GM18502 (cell line): ENCODE results near the gene SEPTIN2.
A peak's percentile ranks its signal among the peaks of the same experiment; 100 is the strongest.
"Not testable (repeated sequence)": the region's sequence is repeated elsewhere in the genome, so short reads cannot be mapped to it uniquely, and the experiment has no call there.

ENCODE experiments used
- ATAC-seq: cut with Tn5 transposase; IDR thresholded peaks from one replicate; pipeline ENCODE4 v1.9.1; 2021; ENCODE audit warnings: mild to moderate bottlenecking; ENCODE audit not compliant: unreplicated experiment, poor library complexity

Gene SEPTIN2

DNA sequence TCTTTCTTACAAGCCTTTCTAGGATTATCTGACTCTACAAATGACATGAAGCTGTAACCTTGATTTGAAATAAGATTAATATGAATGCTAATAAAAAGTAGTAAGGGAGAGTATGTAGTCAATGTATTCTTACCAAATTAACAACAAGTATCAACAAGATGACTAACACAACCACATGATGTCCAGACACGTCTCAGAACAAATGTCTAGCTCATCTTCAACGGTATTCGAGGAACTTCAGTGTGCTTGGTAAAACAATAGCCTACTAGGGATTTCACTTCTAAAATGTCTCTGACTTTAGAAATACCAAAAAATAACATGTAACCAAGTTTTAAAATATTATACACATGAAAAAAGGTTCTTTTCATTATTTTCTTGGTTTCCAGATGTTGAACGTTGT, 3.6 kb upstream of the SEPTIN2 start:
- ATAC-seq = no peak

DNA sequence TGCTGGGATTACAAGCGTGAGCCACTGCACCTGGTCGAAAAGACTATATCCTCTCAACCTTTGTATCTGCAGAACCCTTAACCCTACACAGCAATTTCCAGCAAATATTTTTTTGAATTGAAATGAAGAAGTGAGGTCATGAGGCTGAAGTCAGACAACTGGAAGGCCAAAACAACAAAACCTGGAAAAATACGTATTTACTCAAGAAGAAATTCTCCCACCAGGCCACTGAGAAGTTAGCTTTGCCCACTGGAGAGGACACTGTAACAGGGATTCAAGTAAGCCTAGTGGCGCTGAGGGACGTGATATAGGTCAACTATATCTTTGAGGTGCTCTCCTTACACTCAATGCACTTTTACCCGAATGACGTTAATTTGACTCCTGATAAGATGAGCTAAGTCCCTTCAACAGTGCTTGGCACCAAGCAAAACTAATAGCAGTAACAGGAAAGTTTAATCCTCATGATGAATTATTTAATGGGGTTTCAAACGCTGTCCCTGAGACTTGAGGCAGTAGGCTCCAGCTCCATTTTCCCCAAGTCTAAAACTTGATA, 2.1 kb upstream of the SEPTIN2 start:
- ATAC-seq = no peak

- no peak for ATAC-seq
Measured at GRCh38 chr2:241314226-241315092, 1.3 kb upstream of the SEPTIN2 start.

DNA sequence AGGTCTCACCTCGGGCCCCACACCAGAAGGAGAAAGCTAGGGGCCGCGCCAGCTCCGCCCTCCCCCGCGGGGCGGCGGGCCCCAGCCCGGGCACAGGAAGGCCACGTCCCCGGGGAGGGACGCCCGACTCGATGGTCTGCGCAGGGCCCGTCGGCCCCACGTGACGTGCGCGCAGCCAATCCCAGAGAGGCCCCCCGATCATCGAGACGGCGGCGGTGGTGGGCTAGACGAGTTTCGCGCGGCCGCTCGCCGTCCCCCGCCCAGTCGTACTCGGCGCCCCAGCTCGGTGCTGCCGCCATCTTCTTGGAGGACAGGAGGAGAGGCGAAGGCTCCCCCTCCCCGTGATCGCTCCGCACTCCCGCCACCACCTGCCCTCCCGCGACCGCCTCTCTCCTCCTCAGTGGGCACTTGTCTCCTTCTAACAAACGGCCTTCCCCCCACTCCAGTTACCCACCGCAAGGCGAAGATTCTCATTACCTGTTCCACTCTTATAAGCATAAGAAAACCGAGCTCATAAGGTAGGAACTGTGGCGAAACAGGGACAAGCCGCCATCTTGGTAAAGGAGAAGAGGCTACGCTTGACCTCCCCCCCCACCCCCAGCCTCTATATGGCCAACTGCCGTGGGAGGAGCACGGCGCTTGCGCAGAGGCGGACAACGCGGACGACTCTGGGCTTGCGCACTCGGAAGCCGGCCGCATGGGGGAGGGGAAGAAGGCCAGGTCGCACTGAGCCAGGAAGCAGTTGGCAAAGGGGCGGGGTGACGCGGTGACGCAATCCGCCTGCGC, 439 bp upstream of the SEPTIN2 start, which contains the start of gene HDLBP:
Gene HDLBP, minus strand, starts transcription at position 580 of the 786 bp plus-strand sequence. CDS start 48,803 bp downstream, outside the sequence.
- peak; percentile 72 for ATAC-seq

DNA sequence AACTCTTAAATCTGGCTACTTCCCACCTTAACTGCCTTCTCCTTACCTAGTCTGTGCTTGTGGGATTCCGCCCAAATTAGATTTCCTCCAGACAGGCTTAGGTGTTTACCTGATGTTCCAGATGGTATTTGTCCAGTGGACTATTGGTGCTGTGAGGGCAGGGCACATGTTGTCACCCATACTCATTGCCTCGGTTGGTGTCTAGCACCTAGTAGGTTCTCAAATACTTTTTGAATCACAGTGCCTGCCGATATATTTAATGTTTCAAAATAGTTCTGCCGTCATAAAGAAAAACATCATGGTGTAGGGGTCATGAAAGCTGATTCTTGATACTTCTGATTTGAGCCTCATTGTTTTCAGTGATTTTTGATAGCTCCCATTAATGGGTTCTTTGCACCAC, 1.1 kb downstream of the SEPTIN2 start:
- ATAC-seq = no peak

DNA sequence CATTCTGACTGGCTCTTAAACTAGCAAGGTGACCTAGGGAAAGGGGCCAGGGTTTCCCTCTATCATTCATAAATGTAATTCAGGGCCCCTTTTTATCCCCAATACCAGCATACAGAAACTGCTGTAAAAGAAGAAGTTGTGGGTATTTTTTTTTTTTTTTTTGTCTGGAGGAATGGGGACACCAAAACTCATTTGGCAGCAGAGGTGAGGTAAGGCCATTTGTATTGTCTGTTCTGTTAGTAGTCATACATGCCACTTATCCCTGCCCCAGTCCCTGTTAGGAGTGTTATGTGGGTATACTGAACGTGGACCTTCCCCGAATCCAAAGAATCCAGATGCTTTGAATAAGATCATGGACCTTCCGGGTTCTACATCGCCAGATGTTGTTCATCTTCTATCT, 1.7 kb downstream of the SEPTIN2 start:
- no peak for ATAC-seq

DNA sequence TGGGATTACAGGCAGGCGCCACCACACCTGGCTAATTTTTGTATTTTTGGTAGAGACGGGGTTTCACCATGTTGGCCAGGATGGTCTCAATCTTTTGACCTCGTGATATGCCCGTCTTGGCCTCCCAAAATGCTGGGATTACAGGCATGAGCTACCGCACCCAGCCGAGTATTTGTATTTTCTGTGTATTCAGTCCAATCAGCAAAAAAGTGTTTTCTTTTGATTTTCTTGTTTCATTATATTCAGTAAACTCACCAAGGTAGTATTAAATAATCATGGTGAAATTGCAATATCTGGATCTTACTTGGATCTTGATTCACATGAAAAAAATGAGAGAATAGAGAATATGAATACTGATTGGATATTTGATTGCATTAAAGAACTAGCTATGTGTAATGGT, 3.1 kb downstream of the SEPTIN2 start:
- ATAC-seq = not testable (repeated sequence)

DNA sequence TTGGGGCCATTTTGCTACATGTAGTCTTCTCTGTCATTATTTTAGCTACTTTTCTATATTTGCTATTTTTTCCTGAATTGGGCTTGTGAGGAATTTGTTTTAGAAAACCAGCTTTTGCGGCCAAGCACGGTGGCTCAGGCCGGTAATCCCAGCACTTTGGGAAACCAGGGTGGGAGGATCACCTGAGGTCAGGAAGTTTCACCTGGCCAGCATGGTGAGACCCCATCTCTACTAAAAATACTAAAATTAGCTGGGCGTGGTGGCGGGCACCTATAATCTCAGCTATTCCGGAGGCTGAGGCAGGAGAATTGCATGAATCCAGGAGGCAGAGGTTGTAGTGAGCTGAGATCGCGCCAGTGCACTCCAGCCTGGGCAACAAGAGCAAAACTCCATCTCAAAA, 4.7 kb downstream of the SEPTIN2 start:
- ATAC-seq = no peak

DNA sequence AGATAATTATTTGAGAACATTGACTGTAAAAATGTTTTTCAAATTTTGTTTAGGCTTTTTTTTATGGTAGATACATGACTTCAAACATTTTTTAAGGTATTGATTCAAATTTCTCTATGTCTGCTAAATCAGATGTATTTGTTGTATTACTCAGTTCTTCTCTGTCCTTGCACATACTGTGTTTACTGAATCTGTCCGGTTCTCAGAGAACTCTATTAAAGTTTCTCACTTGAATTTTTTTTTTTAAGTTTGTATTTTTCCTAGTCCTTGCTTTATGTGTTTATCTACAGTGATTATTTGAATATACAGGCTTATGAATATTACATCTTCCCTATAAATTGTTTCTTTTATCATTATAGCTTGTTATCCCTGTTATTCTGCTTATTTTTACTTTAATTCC, 5.3 kb downstream of the SEPTIN2 start:
- ATAC-seq = no peak

DNA sequence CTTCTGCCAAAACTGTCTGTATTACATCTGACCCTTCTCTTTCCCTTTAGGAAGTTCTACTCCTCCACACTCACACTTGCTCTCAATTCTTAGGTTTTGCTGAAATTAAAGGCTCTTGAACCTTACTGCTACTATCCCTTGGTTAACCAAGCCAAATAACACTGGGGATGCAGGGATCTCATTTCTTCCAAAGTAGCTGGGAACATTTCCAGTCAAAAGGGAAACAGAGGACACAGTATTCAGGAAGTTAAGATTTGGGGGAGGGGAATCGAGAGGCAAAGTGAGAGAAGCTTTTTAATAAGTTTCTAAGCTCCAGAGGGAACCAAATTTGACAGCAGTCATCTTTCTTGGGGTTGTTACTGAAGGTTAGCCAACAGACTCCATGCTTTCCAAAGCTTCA, 6.2 kb downstream of the SEPTIN2 start:
- ATAC-seq = no peak

DNA sequence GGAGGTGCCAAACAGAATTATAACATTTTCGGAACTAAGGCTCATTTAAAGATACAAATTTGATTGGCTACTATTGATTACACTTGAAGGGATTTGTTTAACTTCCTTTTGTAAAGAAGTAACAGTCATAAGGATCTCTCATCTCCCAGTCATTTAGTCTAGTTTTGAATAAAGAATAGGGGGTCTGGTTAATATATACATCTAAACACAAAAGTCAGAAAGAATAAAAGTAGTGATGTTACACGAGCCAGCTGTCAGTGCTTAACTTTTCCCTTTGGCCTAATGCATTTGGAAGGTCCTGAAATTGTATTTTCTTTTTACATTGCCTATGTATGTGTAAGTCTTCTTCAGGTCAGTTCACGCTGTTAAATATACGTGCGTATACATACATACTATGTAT, 8.1 kb downstream of the SEPTIN2 start:
- ATAC-seq = no peak

GRCh38 chr2:241324775-241325174, 9.1 kb downstream of the SEPTIN2 start:
- no peak for ATAC-seq

DNA sequence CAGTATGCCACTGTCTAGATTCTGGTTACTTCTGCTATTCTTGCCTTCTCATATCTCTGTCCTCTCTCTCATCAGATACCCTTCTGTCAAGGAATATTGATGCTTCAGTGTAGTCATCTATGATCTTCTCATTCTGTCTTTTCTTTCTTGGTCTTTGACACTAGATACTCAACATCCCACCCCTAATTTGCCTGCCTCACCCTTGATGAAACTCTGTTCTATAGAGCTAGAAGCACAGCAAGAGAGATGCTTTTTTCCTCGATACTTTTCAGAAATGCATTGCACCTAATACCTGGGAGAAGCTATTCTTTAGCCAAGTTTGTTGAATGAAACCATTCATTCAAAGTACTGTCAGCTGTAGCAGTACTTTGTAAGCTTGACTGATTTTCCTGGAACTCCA, 9.5 kb downstream of the SEPTIN2 start:
- ATAC-seq = no peak

GRCh38 chr2:241329669-241330615, 14.2 kb downstream of the SEPTIN2 start:
- no peak for ATAC-seq

- no peak for ATAC-seq
Measured at GRCh38 chr2:241330616-241330981, 14.9 kb downstream of the SEPTIN2 start.

GRCh38 chr2:241334813-241335212, 19.1 kb downstream of the SEPTIN2 start:
- ATAC-seq = no peak

DNA sequence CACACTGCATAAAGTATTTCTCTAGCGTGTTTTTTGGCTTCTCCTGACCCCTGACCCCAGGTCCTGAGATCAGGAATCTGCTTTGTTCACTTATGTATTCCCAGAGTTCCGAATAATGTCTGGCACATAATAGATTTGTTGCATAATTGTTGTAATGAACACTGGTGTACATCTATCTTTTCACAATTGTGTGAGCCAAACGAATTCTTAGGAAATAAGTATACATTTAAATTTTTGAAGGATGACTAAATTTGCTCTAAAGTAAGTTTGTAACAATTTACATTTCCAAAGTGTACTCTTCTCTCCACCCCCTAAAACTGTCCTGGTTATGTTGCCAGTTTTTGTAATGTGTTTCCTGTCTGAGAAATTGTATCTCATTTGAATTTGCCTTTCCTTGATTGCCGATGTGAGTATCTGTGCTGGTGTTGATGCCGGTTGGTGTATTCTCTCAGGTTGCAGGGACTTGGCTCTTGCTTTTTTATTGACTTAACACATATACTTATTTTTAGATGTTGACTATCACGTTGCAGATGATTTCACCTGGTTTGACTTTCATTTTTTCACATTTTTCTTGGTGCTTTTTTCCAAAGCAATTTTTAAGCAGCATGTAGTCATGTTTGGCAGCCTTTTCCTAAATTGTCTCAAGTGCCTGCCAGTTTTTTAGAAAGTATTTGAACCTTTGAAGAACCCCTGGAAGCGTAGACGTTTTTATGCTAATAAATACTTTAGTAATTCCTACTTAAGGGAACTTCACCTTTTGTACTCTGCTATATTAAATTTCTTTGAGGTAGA, 24.3 kb downstream of the SEPTIN2 start:
- no peak for ATAC-seq

- no peak for ATAC-seq
Measured at GRCh38 chr2:241340631-241341163, 25.0 kb downstream of the SEPTIN2 start.
